Lung microvascular endothelial cell (primary cell): ENCODE measurements around the gene PTPRN2. TPM values are rescaled to one million over a fixed set of nuclear protein-coding genes. Genes with fewer than 3 reads are reported as not detected.
"Not testable (repeated sequence)": the region's sequence is repeated elsewhere in the genome, so short reads cannot be mapped to it uniquely, and the experiment has no call there.

ENCODE experiments used
- DNase-seq, 2 donors: peaks; one replicate each; pipeline versions ENCODE4 v3.0.0 to v3.0.0-alpha.2; 2010; ENCODE audit warnings: low read depth in 2 of 2
- total RNA-seq: library from RNA; depleted of rRNA; stranded (reverse); fragments of >200 nt; gene quantifications from 2 replicates; pipeline ENCODE4 v1.2.1, GENCODE V29; 2014

The PTPRN2 gene
- total RNA-seq, 1 donor from 2014 or later, result 4.6 TPM

DNA sequence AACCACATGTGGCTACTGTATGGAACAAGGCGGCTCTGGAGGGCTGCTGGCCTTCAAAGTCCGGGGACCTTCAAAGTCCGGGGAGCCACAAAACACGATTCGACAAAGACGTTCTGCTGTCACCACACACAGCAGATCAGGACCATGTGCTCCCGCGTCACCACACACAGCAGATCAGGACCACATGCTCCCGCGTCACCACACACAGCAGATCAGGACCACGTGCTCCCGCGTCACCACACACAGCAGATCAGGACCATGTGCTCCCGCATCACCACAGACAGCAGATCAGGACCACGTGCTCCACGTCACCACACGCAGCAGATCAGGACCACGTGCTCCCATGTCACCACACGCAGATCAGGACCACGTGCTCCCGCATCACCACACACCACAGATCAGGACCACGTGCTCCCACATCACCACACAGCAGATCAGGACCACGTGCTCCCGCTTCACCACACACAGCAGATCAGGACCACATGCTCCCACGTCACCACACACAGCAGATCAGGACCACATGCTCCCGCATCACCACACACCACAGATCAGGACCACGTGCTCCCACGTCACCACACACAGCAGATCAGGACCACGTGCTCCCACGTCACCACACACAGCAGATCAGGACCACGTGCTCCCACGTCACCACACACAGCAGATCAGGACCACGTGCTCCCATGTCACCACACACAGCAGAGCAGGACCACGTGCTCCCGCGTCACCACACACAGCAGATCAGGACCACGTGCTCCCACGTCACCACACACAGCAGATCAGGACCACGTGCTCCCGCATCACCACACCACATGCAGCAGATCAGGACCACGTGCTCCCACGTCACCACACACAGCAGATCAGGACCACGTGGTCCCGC is 1024.9 kb downstream of the PTPRN2 start:
- not testable (repeated sequence) for DNase-seq

DNA sequence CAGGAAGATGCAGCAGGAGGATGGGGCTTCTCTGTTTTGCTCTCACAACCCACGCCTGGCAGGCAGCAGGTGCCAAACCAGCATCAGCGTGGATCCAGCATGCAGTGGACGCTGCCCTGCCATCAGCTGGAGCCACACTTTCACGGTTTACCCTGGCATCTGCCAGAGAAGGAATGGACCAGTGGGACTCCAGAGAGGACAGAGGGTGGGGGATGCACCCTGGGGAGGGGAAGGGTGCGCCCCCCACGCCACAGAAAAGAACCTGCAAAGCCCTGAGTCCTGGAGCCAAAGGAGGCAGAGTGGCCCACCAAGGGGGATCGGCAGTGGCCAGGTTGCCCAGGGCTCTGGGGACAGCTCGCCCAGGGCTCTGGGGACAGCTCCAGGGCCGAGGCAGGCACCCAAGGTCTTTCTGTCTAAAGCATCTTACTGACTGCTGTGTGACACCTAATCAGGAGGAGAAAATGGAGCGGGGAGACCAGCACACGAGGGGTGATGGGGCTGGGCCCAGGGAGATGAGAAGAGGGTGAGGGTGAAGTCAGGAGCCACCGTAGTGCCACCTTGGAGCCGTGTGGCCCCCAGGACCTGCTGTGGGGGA is 1025.7 kb downstream of the PTPRN2 start:
- no peak for DNase-seq

DNA sequence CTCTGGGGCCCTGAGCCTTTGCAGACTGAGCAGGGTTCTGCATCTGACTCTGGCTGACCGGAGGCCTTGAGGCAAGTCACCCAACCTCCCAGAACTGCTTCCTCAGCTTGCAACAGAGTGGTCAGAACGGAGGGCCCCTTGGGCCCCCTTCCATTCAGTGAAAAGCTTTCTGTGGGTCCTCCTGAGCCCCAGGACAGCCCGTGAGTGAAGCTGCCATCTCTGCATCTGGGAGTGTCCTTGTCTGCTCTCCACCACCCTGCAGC is 1026.2 kb downstream of the PTPRN2 start:
- DNase-seq, result no peak

DNA sequence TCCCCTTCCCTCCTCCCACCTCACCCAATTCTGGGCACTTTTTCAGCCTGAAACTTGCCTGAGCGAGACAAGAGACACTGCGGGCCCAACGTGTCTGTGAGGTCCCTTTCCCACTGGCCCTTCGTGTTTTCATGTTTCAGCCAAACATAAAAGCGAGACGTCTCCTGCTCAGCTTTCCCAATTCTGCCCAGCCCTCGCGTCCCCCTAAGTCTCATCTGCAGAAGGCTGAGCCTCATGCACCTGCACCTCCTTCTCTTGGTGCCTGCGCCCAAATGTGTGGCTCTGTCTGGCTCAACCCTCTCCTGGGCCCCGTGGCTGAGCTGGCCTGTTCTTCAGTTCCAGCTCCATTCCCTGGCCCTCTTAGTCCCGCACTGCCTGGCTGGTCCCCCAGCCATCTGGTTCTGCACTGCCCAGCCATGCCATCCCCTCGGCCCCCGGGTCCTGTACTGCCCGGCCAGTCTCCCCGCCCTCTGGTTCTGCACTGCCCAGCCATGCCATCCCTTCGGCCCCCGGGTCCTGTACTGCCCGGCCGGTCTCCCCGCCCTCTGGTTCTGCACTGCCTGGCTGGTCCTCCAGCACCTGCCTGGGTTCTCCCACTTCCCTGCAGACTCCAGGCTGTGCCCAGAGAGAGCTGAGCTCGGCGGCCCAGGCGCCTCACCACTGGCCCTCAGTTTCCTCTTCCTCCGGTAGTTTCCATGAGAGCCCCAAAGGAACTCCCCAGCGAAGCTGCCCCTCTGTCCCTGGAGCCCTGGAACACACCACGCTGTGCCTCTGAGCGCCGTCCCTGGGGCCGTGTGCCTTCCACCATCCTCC is 1026.7 kb downstream of the PTPRN2 start:
- DNase-seq, result no peak

DNA sequence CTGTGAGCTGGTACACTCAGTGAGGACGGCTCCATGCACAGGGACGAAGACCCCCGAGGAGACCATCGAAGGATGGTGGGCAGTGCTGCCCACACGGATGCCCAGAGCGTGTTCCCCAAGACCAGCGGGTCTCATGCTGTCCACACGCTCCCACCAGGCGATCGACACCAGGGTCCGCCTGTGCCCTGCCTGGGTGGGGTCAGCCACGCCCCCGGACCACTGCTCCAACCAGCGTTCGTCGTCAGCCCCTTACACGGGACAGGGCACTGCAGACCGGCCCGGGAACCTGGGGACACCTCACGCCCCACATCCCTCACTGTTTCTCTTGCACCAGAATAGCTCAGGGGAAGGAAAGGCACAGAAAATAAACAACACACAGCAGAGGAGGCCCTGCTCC is 1027.4 kb downstream of the PTPRN2 start:
- no peak for DNase-seq

DNA sequence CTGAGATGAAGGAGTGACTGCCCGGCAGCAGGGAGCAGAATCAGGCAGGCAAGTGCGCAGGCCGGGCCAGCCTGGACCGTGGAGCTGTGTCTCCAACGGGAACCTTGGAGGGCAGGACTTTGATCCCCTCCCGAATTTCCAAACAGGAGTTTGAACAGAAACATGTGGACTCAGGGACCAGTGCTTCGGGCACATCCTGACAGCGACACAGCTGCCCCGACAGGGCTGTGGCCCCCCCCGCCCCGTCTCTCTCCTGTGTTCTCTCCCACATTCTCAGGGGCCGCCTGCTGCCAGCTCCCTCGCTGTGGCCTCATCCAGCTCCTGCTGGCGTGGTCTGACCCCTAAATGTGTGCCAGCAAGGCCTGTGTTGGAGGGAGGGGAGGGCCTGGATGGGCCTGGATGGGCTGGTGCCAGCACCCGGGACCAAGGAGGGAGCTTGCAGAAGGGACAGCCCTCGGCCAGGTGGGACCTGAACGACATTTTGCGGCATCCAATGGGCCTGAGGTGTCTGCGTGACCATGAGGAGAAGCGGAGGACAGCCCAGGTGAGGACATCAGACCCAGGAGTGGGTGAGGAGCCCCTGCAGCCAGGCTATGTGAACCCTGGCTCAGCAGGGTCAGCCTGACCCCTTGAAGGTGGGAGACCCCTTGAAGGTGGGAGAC is 1027.9 kb downstream of the PTPRN2 start:
- no peak for DNase-seq

DNA sequence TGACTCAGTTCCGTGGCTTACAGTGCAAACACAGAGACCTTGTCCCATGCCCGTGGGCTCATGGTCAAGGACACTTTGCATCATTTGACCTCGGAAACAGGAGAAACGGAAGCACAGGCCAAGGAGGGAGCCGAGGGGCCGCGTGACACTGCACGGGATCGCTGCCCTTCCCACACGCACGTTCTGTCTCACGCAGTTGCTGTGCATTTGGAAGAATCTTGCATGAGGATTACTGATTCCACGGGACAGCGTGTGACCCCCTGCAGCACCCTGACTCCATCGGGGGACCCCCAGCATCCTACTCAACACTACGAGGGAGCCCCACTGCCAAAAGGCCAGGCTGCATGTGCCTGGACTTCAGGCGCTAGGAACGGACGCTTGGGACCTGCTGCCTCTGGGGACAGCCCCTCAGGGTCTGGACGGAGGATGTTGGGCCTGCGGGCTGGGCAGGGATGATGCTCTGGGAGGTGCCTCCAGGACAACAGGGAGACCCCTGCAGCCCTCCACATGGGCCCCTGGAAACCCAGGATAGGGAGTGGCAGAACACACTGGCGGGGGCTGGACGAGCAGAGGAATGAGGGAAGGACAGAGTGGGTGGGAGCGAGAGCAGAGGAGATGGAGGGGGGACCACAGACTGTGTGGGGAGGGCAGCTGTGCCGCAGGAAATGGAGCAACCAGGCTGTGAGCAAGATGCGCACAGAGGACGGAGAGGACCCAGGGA is 1028.6 kb downstream of the PTPRN2 start:
- DNase-seq, result no peak

DNA sequence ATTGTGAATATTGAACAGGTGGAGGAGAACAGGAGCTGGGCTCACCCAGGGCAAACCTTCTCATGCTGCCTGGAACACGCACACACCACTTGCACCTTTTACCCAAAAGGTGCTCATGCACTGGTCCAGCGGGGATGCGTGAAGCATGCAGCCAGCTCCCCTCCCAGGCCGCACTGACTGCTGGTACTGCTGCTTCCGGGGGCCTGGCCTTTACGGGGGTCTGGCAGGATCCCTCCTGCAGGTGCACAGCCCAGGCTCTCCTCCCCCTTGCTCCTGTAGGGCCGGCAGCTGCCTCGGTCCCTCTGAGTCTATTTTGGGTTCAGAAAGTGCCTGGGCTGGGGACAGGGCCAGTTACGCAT is 1029.1 kb downstream of the PTPRN2 start:
- DNase-seq, result no peak

DNA sequence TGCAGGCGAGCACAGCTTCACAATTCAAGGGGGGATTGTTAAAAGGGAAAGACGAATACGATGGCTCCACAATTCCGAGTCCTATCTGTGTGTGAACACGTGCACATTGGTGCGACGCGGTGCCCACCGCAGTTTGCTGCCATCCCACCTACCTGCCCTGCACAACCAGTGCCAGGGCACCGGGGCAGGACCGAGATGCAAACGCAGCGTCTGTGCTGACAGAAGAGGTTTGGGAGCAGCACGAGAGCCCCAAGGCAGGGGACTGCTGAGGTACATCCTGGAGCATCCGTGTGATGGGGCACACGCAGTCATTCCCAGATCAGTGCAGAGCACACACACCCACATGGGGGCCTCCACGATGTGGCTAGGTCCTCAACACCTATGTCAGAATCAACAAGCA is 1029.6 kb downstream of the PTPRN2 start:
- DNase-seq, result no peak

DNA sequence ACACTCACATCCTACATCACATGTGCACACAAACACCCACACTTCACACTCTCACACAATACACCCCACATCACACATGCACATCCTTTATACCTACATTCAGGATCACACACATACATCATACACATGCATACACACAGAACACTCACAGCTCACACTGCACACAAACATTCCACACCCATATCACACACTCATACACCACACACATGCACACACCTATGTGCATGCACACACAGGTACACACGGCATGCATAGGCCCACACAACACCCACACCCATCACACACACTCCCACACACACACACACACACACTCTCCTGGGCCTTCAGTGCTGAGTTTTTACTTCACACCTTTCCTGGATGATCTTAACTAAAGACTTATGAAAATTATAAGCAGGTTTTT is 1030.4 kb downstream of the PTPRN2 start:
- DNase-seq, result no peak

DNA sequence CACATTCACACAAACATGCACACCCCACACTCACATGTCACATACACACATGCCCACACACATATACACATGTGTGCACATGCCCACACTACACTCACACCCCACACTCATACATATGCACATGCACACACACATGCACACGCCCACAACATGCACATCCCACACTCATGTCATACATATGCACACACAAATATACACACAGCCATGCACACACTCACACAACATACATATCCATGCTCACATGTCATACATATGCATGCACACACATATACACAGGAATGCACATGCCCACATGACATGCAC is 1031.0 kb downstream of the PTPRN2 start:
- DNase-seq, result no peak

DNA sequence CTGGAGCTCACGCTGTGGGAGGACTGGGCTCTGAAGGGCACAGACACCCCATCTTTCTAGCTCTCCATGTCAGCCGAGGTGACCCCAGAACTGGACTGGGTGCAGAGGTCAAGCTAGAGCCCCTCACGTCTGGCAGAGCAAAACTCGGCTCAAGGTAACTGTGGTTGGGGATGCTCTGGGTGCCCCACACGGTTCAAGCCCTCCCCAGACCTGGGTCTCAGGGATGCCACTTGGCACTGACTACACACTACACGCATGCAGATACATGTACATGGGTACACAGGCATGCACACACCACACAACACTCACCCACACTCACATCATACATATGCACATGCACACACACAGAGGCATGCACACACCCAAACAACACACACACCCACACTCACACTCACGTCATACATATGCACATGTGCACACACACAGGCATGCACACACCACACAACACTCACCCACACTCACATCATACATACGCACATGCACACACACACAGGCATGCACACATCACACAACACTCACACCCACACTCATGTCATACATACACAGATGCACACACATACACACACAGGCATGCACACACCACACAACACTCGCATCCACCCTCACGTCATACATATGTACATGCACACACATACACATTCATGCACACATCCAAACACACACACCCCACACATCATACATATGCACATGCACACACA is 1031.5 kb downstream of the PTPRN2 start:
- DNase-seq, result no peak

DNA sequence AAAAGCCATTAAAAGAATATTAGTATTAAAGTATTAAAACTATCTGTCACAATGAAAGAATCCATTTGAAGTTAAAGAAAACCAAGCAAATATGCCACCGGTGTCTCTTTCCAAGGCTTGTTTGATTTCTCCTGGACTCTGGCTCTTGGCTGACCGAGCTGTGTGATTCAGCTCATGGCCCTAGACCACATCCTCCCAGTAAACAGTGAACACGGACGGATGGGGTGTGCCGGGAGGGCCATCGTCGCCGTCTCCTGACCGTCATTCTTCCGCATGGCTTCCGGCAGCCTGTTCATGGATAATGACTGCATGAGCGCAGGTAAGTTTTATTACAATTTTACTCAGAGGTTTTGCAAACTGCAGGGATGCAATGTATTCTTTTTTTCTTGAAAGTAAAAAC is 1032.3 kb downstream of the PTPRN2 start:
- DNase-seq, result peak in 1 of 2 donors; percentile 72

DNA sequence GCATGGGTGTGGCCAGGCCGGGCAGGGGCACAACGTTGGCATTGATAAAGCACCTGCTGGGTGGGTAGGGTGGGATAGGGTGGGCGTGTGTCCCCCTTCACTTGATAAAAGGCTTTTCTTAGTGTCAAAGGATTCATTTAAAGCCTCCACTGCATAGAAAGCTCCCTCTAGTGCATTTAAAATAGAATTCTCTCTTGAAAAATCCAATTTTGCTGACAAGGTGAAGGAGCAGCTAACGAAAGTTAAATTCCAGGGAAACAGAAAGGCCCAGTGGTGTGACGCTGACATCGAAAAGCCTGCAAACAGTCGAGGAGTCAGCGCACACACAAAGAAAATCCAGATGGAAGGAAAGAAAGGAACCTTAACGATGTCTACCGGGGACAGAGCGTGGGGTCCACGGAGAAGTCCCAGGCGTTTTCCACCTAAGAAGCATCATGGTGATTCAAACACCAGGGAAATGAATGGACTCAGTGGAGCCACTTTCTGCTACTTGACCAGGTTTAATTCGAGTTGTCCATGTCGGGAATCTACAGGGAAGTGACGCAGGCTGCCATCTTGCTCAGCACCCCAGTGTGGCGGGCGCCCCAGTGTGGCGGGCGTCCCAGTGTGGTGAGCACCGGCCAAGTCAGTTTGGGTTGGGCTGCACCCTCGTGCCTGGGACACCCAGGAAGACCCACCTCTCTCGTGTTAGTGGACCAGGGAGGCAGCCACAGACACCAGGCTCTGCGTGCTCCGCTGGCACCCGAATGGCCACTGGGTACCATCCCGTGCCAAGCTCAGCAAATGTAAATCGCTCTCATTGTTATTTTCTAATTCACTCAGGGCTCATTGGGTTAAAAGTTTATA is 1033.0 kb downstream of the PTPRN2 start:
- no peak for DNase-seq

DNA sequence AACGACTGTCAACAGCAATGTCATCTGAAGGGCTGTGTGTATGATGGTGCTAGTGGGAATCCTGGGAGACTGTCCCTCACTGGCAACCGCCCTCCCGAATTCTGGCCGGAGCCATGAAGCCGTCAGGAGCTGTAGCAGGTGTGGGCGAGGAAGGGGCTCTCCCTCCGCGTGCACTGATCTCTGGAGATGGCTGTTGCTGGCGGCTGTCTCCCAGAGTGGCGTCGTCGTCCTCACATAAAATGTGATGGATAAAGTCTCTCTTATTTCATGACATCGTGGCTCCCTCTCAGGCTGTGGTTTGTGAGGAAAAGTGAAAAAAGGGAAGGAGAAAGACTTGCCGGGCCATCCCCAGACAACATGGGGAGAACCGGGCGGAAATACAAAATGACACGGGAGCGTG is 1034.4 kb downstream of the PTPRN2 start:
- DNase-seq, result no peak

DNA sequence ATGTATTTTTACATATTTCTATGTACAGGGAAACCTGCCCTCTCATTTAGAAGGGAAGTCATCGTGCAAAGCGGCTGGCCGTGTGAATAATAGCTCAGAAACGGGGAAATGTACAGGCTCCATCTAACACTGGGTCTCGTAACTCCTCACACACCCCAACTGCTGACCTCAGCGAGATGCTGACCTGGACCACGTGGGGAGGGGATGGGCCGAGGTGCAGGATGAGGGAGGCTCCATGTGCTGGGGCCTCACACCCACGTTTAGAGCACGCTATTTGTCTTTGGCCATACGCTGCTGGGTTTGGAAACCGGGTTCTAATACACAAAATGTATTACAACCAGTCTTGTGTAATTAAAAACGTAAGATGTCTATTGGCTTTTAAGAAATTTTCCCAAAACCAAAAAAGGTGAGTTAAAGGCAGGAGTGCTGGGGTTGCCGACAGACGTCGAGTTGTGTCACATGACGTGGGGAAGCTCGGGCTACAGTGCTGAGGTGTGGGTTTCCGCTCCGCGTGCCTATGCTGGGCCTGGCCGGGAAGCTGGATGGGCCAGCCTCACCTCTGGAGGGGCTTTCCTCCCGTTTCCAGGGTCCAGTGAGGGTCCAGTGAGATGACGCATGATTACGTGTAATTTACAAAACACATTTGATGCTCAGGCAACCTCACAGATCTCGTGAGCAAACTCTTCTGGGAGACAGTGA is 1035.2 kb downstream of the PTPRN2 start:
- no peak for DNase-seq

DNA sequence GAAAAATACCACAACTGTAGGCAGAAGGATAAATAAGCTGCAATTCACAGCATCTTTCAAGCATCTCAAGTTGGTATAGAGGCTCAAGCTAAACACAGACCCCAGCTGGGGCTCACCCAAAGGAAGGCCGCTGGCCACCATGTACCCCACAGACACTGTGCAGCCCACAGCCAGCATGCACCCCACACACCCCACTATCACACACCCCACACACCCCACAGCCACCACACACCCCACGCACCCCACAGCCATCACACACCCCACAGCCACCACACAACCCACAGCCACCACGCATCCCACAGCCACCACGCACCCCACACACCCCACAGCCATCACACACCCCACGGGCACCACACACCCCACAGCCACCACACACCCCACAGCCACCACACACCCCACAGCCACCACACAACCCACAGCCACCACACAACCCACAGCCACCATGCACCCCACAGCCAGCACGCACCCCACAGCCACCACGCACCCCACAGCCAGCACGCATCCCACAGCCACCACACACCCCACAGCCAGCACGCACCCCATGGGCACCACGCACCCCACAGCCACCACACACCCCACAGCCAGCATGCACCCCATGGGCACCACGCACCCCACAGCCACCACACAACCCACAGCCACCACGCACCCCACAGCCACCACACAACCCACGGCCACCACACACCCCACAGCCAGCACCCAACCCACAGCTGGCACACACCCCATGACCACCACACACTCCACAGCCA is 1036.1 kb downstream of the PTPRN2 start:
- DNase-seq, result no peak

DNA sequence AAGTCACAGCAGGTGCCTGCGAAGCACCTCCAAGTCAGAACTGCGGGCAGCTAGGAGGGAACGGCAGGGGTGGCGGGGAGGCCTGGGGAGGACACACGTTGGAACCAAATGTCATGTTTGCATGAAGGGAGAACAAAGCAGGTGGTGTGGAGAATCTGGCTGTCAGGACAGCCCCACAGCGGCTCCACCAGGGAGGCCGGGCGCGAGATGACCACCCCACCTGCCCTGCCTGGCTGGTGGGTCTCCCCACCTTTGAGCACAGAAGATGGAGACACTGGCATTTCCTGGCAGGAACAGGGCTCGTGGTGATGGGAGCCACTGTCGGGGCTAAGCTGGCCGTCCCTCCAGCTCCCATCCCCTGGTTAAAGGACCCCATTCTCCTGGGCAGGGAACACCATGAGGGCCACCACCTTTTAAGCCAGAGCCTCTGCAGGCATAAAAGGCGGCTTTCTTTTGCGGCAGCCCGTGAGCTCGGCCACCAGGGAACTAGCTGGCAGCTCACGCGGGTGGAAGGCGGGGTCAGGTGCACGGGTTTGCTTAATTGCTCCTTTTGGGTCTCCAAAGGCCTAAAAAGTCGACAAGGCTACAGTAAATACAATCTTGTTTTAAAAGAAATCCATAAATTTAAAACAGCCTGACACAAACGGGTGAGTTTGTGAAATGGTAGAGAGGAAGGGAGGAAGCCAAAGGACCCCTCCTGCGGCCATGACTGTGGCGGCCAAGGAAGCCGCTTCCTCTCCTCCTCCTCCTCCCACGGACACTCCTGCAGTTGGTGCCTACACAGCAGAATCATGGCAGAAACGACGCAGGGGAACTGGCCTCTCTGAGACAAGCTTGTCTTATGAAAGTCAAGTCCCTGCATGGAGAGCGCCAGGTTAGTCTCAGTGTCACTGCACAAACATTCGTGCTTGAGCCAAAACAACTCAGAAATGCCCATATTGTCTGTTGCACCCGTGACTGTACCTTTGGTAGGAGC is 1037.0 kb downstream of the PTPRN2 start:
- DNase-seq, result no peak
